Epidermal melanocyte (primary cell): Measurements from ENCODE around the gene RHOBTB1.
"Not testable (repeated sequence)": the region's sequence is repeated elsewhere in the genome, so short reads cannot be mapped to it uniquely, and the experiment has no call there.

ENCODE experiments used
- DNase-seq: peaks from one replicate; pipeline ENCODE4 v3.0.0; 2011; ENCODE audit warnings: low spot score; ENCODE audit not compliant: insufficient read length

The RHOBTB1 gene

GRCh38 chr10:60906825-60907224 lies 37.2 kb downstream of the RHOBTB1 start:
- not testable (repeated sequence) for DNase-seq

DNA sequence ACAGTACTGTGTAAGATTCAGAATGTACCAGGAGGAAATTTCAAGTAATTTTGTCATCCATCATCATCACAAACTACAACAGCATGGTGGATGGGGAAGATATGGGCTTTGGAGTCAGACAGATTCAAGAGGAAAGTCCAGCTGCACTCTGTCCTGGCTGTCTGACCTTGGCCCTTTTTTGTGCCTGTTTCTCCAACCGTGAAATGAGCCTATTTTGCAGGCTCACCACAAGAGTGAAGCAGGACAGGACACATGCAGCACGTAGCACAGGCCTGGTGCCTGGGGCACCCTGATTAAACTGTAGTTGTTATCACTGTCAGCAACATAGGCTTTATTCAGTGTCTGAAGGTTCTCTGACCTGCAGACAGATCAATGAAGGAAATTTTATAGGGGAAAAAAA lies 37.6 kb downstream of the RHOBTB1 start:
- no peak for DNase-seq

- no peak for DNase-seq
Observed at GRCh38 chr10:60905580-60905979, 38.4 kb downstream of the RHOBTB1 start.

DNA sequence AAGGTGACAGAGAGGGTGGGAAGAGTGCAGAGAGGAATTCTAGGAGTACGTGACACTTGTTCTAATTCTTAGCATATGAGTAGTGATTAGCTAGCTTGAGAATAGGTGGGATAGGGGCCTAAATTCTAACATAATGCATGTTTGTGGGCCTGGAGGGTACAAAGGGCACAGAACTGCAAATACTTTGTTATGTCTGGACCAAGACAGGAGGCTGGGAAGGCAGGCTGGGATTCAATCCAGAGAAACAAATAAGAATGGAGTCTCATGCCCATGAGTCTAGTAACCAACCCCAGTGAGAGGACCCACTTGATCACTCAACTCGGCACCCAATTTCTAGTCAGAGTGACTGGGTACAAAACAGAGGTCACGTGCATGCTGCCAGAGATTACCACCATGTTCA lies 40.9 kb downstream of the RHOBTB1 start:
- DNase-seq, result no peak

DNA sequence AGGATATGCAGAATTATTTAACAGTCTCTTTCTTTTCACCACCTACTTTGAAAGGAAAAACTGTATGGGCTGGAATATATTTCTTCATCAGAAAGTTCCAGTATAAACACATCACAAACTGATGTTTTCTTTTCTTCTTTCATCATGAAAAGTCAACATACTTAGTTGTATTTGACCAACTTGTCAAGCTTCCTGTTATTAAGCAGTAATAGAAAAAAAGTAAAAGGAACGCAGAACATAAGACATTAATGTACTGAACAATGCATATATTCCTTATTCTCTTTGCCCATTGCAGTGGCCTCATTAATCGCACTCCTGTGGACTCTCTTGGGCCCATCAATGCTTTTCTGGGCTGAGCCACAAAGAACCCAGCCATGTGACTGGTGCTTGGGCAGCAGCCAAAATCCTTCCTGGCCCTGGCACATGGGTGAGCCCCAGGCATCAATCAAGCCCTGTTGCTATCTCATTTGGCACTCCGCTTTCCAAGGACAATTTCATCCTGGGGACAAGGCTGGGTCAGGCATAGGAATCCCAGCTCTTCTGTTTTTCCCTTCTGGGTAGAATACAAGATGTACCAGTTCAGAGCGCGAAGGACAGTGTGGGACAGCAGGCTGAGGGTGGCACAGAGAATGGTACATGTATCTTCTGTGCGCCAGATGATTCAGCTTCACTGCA lies 42.3 kb downstream of the RHOBTB1 start:
- DNase-seq, result no peak

DNA sequence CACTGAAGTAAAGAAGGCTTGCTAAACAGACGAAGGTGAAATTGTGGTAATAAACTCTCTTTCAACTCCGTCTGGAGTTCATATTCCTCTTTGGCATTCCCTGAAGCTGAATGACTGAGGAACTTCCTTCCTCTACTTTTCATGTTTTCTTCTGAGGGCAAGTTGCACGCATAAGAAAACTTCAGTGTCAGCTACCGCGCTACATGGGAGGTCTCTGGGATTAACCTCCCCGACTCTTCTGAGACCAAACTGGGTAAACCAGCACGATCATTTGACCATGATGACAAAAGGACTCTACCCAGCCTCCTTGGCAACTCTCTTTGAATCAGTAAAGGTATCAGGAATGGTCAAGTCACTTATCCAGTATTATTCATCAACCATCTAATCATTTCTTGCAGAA lies 44.7 kb downstream of the RHOBTB1 start:
- DNase-seq, result no peak

- no peak for DNase-seq
Observed at GRCh38 chr10:60898321-60898720, 45.7 kb downstream of the RHOBTB1 start.

DNA sequence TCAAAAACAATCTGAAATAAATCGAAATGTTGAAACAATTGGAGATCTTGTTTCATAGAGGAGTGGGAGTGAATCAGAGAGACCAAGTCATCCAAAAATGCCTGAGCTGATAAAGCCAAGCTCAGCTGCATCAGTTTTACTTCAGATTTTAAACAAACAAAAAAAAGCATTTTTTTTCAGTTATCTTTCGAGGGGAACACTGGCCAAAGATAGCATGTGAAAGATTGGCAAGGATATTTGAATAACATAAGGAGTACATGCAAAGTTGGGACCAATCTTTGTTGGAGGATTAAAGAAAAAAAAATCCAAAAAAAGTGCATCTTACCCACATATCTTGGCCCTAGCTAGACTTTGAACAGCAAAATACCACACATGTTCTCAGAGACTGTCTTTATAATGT lies 47.2 kb downstream of the RHOBTB1 start:
- no peak for DNase-seq

- peak; percentile 22 for DNase-seq
Observed at GRCh38 chr10:60896033-60896432, 48.0 kb downstream of the RHOBTB1 start.

DNA sequence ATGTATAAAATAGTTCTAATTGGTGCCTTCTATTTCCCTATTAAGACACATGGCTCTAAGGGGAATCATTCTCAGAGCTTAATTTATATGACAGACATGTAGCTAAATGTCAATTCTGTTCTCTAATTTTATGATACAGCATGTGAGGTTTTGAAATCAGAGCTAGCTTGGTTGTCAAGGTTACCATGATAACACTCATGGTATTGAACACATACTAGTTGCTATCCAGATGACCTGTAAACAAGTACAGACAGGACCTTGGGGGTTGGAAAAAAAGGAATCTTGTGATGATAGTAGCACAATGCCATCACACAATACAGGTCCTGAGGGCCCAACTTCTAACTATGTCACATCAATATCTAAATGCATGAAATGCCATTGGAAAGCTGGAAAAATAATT lies 49.2 kb downstream of the RHOBTB1 start:
- no peak for DNase-seq

DNA sequence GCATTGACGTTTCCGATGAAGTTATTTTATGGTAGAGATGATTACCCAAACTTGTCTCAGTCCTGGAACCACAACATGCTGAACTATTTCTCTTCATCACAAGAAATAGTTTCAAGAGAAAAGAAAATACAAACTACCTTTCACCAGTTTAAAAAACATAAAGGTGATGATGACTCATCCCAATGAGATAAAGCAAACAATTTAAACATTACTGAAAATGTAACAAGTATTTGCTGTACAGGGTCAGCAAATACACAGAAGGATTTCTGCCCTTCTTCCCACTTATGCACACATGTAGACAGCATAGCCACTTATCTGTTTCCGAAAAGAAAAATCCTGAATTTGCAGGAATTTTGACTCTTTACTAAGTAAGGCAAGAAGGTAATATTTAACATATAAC lies 50.8 kb downstream of the RHOBTB1 start:
- no peak for DNase-seq

- no peak for DNase-seq
Observed at GRCh38 chr10:60892571-60892970, 51.4 kb downstream of the RHOBTB1 start.

GRCh38 chr10:60890811-60891210 lies 53.2 kb downstream of the RHOBTB1 start:
- no peak for DNase-seq

DNA sequence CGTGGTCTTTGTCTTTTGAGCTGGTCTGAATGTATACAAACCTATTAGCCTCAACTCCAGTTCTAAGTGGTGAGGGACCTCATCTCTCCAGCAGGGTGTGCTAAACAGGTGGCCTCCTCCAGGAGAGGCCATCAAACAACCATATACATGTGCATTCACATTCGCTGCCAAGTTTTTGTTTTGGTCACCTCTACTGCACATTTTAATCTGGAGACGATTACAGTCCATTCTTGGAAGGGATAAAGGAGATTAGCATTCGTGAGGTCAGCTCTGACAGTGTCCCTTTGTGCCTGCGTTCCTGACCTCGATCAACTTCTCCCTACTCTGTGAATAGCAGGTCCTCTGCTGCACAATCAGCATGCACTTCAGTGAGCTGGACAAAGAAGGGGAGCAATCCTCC lies 60.8 kb downstream of the RHOBTB1 start:
- DNase-seq, result no peak

GRCh38 chr10:60878224-60878623 lies 65.8 kb downstream of the RHOBTB1 start:
- DNase-seq, result no peak

GRCh38 chr10:60877777-60878120 lies 66.2 kb downstream of the RHOBTB1 start:
- DNase-seq, result no peak

- no peak for DNase-seq
Observed at GRCh38 chr10:60877061-60877776, 66.8 kb downstream of the RHOBTB1 start.

- DNase-seq, result no peak
Observed at GRCh38 chr10:60873758-60874157, 70.2 kb downstream of the RHOBTB1 start.

- no peak for DNase-seq
Observed at GRCh38 chr10:60872451-60872850, 71.5 kb downstream of the RHOBTB1 start.

GRCh38 chr10:60871215-60871614 lies 72.8 kb downstream of the RHOBTB1 start:
- no peak for DNase-seq

- no peak for DNase-seq
Observed at GRCh38 chr10:60870803-60871202, 73.2 kb downstream of the RHOBTB1 start.

- DNase-seq, result no peak
Observed at GRCh38 chr10:60870416-60870728, 73.6 kb downstream of the RHOBTB1 start.

DNA sequence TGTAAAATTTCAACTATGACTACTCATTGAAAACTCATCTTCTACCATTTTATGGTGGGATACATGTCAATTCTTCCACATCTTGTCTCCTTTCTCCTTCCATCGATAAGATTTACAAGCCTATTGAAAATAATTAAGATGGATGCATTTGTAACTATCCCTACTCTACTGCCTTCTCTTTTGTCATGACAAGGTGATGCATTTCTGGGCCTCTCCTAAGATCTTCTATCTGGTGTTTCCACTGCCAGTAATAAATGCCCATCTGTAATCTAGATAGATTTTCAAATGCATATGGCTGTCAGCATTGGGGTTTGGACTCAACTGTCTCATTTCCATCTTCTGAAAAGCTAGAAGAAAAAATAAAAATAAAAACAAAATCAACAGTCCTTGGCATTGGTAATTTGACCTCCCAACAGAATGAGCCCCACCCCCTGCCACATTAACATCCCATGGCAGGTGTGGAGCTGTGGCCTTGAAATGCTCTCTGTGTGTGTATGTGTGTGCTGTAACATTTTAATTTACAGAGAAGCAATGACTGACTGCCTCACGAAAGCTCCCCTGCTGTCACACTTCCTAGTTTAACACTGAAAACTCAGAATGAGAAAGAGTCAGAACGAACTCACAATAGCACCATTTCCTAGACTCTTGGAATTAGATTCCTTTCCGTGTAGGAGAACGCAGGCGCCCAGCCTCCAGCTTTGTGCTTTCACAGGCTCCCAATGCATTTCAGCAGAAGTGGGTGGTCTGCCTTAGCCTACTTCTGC lies 74.2 kb downstream of the RHOBTB1 start:
- no peak for DNase-seq
